ENCODE data around the gene DHRS4L2.
"Not testable (repeated sequence)": the region's sequence is repeated elsewhere in the genome, so short reads cannot be mapped to it uniquely, and the experiment has no call there.

The DHRS4L2 gene

GRCh38 chr14:23974041-23974440 is 14.7 kb upstream of the DHRS4L2 start:
- DNase-seq = not testable (repeated sequence)

GRCh38 chr14:23977208-23977607 is 11.5 kb upstream of the DHRS4L2 start:
- DNase-seq = peak in 1 of 2 donors; percentile 14

GRCh38 chr14:23981951-23982813 is 6.5 kb upstream of the DHRS4L2 start:
- DNase-seq = not testable (repeated sequence)

- DNase-seq = no peak
These were observed 3.7 kb upstream of the DHRS4L2 start for GRCh38 chr14:23984891-23985602.

- not testable (repeated sequence) for DNase-seq
These were observed 514 bp upstream of the DHRS4L2 start for GRCh38 chr14:23988223-23988606.

GRCh38 chr14:23989734-23990445 is 1.2 kb downstream of the DHRS4L2 start:
- DNase-seq = peak in 1 of 2 donors; percentile 15

- DNase-seq = not testable (repeated sequence)
These were observed 2.2 kb downstream of the DHRS4L2 start for GRCh38 chr14:23990961-23991360.

- DNase-seq = not testable (repeated sequence)
These were observed 4.3 kb downstream of the DHRS4L2 start for GRCh38 chr14:23993042-23993441.

- not testable (repeated sequence) for DNase-seq
These were observed 7.3 kb downstream of the DHRS4L2 start for GRCh38 chr14:23996009-23996408.

- not testable (repeated sequence) for DNase-seq
These were observed 8.1 kb downstream of the DHRS4L2 start for GRCh38 chr14:23996825-23997224.

- not testable (repeated sequence) for DNase-seq
These were observed 10.9 kb downstream of the DHRS4L2 start for GRCh38 chr14:23999640-24000039.

GRCh38 chr14:24001078-24001477 is 12.3 kb downstream of the DHRS4L2 start:
- not testable (repeated sequence) for DNase-seq

GRCh38 chr14:24001679-24002078 is 12.9 kb downstream of the DHRS4L2 start:
- DNase-seq = not testable (repeated sequence)

- DNase-seq = not testable (repeated sequence)
These were observed 17.7 kb downstream of the DHRS4L2 start for GRCh38 chr14:24006471-24006816.

- DNase-seq = peak; percentile 58 to 74
These were observed 18.3 kb downstream of the DHRS4L2 start for GRCh38 chr14:24006817-24007652.

- no peak for DNase-seq
These were observed 22.3 kb downstream of the DHRS4L2 start for GRCh38 chr14:24011051-24011450.

- not testable (repeated sequence) for DNase-seq
These were observed 24.1 kb downstream of the DHRS4L2 start for GRCh38 chr14:24012726-24013273.

- DNase-seq = peak; percentile 66 to 84
These were observed 25.2 kb downstream of the DHRS4L2 start for GRCh38 chr14:24013654-24014514.

GRCh38 chr14:24015745-24016144 is 27.0 kb downstream of the DHRS4L2 start:
- not testable (repeated sequence) for DNase-seq

GRCh38 chr14:24018978-24019377 is 30.2 kb downstream of the DHRS4L2 start:
- DNase-seq = not testable (repeated sequence)

- DNase-seq = not testable (repeated sequence)
These were observed 31.2 kb downstream of the DHRS4L2 start for GRCh38 chr14:24019944-24020343.

Measured in CD4-positive, alpha-beta T cell treated with Interferon alpha-2 for 1 hour (primary cell).